HG03378 (cell line): Measurements from ENCODE around the gene NR1D1.

ENCODE experiments used
- ATAC-seq: cut with Tn5 transposase; IDR thresholded peaks from one replicate; pipeline ENCODE4 v1.9.1; 2021; ENCODE audit warnings: mild to moderate bottlenecking, moderate library complexity; ENCODE audit not compliant: unreplicated experiment

NR1D1 gene

GRCh38 chr17:40063901-40064531 lies 36.4 kb downstream of the NR1D1 start:
- no peak for ATAC-seq

GRCh38 chr17:40063187-40063771 lies 37.1 kb downstream of the NR1D1 start:
- no peak for ATAC-seq

GRCh38 chr17:40062329-40063186 lies 37.8 kb downstream of the NR1D1 start, which contains the start of gene THRA:
Gene THRA, plus strand, starts transcription at chr17:40062965. Its CDS starts 11,524 bp downstream, at chr17:40074489.
- ATAC-seq: no peak

GRCh38 chr17:40061609-40062038 lies 38.8 kb downstream of the NR1D1 start:
- no peak for ATAC-seq

GRCh38 chr17:40060887-40061608 lies 39.3 kb downstream of the NR1D1 start:
- ATAC-seq: no peak

- no peak for ATAC-seq
Observed at GRCh38 chr17:40059729-40060475, 40.5 kb downstream of the NR1D1 start.

- ATAC-seq: no peak
Observed at GRCh38 chr17:40058865-40059264, 41.5 kb downstream of the NR1D1 start.

GRCh38 chr17:40058186-40058784 lies 42.1 kb downstream of the NR1D1 start:
- ATAC-seq: no peak

GRCh38 chr17:40056379-40057015 lies 43.9 kb downstream of the NR1D1 start:
- no peak for ATAC-seq
